ENCODE data around the gene COX19. TPM values are rescaled to one million over a fixed set of nuclear protein-coding genes. Genes with fewer than 3 reads are reported as not detected.
A peak's percentile ranks its signal among the peaks of the same experiment; 100 is the strongest.
"Not testable (repeated sequence)": the region's sequence is repeated elsewhere in the genome, so short reads cannot be mapped to it uniquely, and the experiment has no call there.

The COX19 gene
- total RNA-seq, 1 experiment from 2014 or later = 37.4 TPM

GRCh38 chr7:1001069-1001770 is 25.9 kb upstream of the COX19 start:
- peak; percentile 39 for DNase-seq
- CTCF ChIA-PET = not testable (repeated sequence)

GRCh38 chr7:999941-1000935 is 24.9 kb upstream of the COX19 start:
- Mint-ChIP-seq H3K4me3 (ENCODE audit: low read depth, unreplicated experiment) (no peak overlapping the region), H3K36me3 (ENCODE audit: insufficient read depth, unreplicated experiment) (peaks cover 46% of the 10 kb centered on the region), H3K4me1 (ENCODE audit: low read depth, unreplicated experiment) (no peaks in the 10 kb centered on the region), H3K27me3 (ENCODE audit: unreplicated experiment) (no peaks in the 10 kb centered on the region), H3K9me3 (ENCODE audit: low read depth, unreplicated experiment) (no peaks in the 10 kb centered on the region), H3K27ac (ENCODE audit: unreplicated experiment) (peak overlapping the region; percentile 55)
- CTCF ChIA-PET = no interaction called here
- intact Hi-C loops (cut with micrococcal nuclease; ENCODE audit: unreplicated experiment) = no loop called here
- BruUV-seq (replicated peaks) = no TSS peak
- no peak for TF ChIP-seq CTCF (IDR thresholded peaks at IDR 0.05; ENCODE audit: unreplicated experiment)
- DNase-seq = no peak

More at GRCh38 chr7:1001069-1001770, 25.9 kb upstream of the COX19 start:
- BruUV-seq (replicated peaks); intact Hi-C loops (cut with micrococcal nuclease; ENCODE audit: unreplicated experiment); H3K27me3 Mint-ChIP-seq (ENCODE audit: unreplicated experiment); H3K9me3 Mint-ChIP-seq (ENCODE audit: low read depth, unreplicated experiment); H3K4me3 Mint-ChIP-seq (ENCODE audit: low read depth, unreplicated experiment); H3K4me1 Mint-ChIP-seq (ENCODE audit: low read depth, unreplicated experiment): not testable (repeated sequence)
- Mint-ChIP-seq H3K27ac (ENCODE audit: unreplicated experiment) (peak overlapping the region; percentile 55), H3K36me3 (ENCODE audit: insufficient read depth, unreplicated experiment) (peaks cover 49% of the 10 kb centered on the region)

DNA sequence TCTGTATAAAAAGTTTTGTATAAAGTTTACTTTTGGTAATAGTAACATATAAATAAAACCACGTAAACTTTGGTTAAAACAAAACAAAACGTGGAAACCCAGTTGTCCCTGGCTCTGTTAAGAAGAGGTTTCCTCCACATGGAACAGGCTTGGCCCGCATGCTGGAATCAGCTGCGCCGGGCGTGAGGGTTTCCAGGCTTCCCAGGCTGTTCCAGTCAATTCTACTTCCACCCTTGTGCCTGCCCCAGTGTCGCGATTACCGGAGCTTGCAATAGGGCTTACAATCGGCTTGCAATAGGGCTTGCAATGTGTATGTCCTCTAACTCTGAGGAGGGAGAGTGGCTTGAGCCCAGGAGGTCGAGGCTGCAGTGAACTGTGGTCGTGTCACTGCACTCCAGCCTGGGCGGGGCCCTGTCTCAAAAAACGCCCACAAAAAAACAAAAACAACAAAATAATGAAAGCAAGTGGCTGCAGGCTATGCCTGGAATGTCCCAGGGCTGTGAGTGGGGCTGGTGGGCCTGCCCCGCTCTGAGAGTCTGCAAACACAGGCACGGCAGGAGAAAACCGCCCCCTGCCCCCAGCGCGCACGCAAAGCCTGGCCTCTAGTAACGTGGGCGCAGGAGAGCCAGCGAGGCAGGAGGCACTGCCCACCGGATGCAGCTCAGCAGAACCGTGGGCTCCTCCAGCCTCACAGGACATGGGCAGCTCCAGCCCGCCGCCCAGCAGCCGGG is 24.0 kb upstream of the COX19 start:
- no peak for TF ChIP-seq CTCF (IDR thresholded peaks at IDR 0.05; ENCODE audit: unreplicated experiment)
- H3K4me1 Mint-ChIP-seq (ENCODE audit: low read depth, unreplicated experiment) = no peaks in the 10 kb centered on the region
- no peak overlapping the region for H3K4me3 Mint-ChIP-seq (ENCODE audit: low read depth, unreplicated experiment)
- peaks cover 51% of the 10 kb centered on the region for H3K36me3 Mint-ChIP-seq (ENCODE audit: insufficient read depth, unreplicated experiment)
- CTCF ChIA-PET = no interaction called here
- BruUV-seq (replicated peaks) = no TSS peak
- H3K9me3 Mint-ChIP-seq (ENCODE audit: low read depth, unreplicated experiment) = no peaks in the 10 kb centered on the region
- H3K27ac Mint-ChIP-seq (ENCODE audit: unreplicated experiment) = no peak overlapping the region
- intact Hi-C loops (cut with micrococcal nuclease; ENCODE audit: unreplicated experiment) = no loop called here
- no peaks in the 10 kb centered on the region for H3K27me3 Mint-ChIP-seq (ENCODE audit: unreplicated experiment)
- DNase-seq = no peak

- H3K4me3 Mint-ChIP-seq (ENCODE audit: low read depth, unreplicated experiment) = no peak overlapping the region
- no peaks in the 10 kb centered on the region for H3K9me3 Mint-ChIP-seq (ENCODE audit: low read depth, unreplicated experiment)
- H3K27me3 Mint-ChIP-seq (ENCODE audit: unreplicated experiment) = no peaks in the 10 kb centered on the region
- BruUV-seq (replicated peaks) = no TSS peak
- DNase-seq = no peak
- peaks cover 8% of the 10 kb centered on the region for H3K4me1 Mint-ChIP-seq (ENCODE audit: low read depth, unreplicated experiment)
- H3K36me3 Mint-ChIP-seq (ENCODE audit: insufficient read depth, unreplicated experiment) = peaks cover 59% of the 10 kb centered on the region
- intact Hi-C loops (cut with micrococcal nuclease; ENCODE audit: unreplicated experiment) = no loop called here
- H3K27ac Mint-ChIP-seq (ENCODE audit: unreplicated experiment) = no peak overlapping the region
- no peak for TF ChIP-seq CTCF (IDR thresholded peaks at IDR 0.05; ENCODE audit: unreplicated experiment)
- CTCF ChIA-PET = interaction anchor here (0.6 to 1.1 kb wide), 2 partner anchors 68 to 335 kb away, joined by 3 to 4 read pairs; no protein-coding TSS in a partner anchor
Observed at GRCh38 chr7:997404-998395, 22.4 kb upstream of the COX19 start.
